HS-27A (cell line): Measurements from ENCODE around the gene TTR.

Experiments
- DNase-seq: peaks from one replicate; pipeline ENCODE4 v3.0.0-alpha.2; 2012; ENCODE audit warnings: low read depth, missing footprints

The TTR gene

DNA sequence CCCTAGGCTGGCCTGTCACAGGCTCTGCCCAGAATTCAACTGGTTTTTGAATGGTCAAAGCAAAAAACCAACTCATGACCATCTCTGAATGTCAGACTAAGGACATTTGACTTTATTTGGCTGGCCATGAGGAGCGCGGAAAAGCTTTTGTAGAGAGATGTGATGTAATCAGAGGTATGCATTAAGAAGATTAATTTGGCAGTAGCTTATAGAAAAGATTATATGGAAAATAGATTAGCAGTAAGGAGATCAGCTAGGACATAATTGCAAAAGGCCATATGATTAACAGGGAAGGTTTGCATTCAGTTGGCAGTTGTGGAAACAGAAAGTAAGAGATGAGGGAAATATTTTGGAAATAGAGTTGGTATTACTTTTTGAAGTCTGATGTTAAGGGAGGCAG lies 12.3 kb upstream of the TTR start:
- no peak for DNase-seq

DNA sequence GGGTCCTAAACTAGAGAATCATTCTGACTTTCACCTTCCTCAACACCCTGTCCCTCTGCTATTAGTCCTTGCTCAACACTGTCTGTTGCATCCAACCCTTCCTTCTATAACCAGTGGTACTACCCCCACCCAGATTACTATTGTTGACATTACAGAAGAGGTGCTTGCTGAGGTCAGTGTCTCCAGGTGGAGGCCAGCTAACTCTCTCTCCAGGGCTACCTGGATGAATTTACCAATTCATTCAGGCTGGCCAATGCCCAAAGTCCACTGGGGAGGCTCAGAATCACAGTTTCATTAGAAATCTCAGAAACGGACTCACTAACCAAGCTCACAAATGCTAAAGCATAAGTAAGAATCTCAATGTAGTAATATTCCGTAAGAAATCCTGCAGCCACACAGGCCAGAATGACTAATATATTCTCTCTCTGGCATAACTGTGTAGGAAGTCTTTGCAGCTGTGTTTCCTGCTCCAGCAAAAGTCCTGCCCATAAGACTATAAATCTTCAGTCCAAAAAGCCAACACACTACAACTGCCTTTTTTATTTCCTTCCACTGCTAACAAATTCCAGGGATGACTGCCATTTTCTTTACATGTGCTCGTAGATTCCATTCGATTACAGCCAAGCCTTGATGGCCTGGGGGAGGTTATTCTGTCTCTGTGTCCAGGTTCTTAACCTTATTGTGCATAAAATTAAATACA lies 10.0 kb upstream of the TTR start:
- no peak for DNase-seq

GRCh38 chr18:31583185-31583854 lies 8.4 kb upstream of the TTR start:
- DNase-seq, result no peak

GRCh38 chr18:31585991-31586390 lies 5.7 kb upstream of the TTR start:
- DNase-seq, result no peak

GRCh38 chr18:31586616-31587015 lies 5.1 kb upstream of the TTR start:
- DNase-seq, result no peak

DNA sequence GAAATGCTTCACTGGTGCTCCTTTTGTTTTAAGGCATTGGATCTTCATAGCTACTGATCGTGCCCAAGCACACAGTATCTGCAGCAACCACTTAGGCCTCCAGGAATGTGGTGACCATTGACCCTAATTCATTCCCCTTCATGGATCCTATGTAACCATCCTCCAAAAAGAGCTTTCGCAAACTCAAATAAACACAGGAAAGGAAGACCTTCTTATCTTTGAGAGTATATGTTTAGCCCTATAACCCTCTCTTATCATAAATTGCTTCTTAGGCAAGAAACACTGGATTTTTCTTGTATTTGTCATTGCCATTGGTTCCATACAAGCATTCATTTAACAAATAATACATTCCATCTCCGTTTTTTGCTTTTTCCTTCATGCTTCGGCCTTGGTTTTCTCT lies 4.1 kb upstream of the TTR start:
- no peak for DNase-seq

DNA sequence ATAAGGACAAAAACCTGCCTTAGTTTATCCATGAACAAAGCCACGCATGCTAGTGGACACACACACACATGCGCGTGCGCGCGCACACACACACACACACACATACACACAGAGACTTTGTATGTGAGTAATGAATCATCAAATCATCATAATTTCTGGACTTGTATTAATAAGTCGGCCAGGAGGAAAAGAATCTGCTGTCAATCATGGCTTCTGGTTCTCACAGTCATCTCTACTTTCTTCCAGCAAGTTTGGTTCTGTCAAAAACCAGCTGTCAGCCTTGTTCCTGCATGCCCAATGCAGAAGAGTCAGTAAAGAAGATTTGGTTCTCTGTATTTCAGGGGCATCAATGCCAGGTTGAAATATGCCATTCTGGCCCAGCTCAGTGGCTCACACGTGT lies 1.1 kb upstream of the TTR start:
- DNase-seq, result no peak

- DNase-seq, result no peak
Observed at GRCh38 chr18:31591113-31591512, 564 bp upstream of the TTR start.

DNA sequence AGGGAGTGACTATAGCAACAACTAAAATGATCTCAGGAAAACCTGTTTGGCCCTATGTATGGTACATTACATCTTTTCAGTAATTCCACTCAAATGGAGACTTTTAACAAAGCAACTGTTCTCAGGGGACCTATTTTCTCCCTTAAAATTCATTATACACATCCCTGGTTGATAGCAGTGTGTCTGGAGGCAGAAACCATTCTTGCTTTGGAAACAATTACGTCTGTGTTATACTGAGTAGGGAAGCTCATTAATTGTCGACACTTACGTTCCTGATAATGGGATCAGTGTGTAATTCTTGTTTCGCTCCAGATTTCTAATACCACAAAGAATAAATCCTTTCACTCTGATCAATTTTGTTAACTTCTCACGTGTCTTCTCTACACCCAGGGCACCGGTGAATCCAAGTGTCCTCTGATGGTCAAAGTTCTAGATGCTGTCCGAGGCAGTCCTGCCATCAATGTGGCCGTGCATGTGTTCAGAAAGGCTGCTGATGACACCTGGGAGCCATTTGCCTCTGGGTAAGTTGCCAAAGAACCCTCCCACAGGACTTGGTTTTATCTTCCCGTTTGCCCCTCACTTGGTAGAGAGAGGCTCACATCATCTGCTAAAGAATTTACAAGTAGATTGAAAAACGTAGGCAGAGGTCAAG lies 955 bp downstream of the TTR start:
- DNase-seq, result no peak

DNA sequence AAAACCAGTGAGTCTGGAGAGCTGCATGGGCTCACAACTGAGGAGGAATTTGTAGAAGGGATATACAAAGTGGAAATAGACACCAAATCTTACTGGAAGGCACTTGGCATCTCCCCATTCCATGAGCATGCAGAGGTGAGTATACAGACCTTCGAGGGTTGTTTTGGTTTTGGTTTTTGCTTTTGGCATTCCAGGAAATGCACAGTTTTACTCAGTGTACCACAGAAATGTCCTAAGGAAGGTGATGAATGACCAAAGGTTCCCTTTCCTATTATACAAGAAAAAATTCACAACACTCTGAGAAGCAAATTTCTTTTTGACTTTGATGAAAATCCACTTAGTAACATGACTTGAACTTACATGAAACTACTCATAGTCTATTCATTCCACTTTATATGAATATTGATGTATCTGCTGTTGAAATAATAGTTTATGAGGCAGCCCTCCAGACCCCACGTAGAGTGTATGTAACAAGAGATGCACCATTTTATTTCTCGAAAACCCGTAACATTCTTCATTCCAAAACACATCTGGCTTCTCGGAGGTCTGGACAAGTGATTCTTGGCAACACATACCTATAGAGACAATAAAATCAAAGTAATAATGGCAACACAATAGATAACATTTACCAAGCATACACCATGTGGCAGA lies 3.6 kb downstream of the TTR start:
- no peak for DNase-seq

DNA sequence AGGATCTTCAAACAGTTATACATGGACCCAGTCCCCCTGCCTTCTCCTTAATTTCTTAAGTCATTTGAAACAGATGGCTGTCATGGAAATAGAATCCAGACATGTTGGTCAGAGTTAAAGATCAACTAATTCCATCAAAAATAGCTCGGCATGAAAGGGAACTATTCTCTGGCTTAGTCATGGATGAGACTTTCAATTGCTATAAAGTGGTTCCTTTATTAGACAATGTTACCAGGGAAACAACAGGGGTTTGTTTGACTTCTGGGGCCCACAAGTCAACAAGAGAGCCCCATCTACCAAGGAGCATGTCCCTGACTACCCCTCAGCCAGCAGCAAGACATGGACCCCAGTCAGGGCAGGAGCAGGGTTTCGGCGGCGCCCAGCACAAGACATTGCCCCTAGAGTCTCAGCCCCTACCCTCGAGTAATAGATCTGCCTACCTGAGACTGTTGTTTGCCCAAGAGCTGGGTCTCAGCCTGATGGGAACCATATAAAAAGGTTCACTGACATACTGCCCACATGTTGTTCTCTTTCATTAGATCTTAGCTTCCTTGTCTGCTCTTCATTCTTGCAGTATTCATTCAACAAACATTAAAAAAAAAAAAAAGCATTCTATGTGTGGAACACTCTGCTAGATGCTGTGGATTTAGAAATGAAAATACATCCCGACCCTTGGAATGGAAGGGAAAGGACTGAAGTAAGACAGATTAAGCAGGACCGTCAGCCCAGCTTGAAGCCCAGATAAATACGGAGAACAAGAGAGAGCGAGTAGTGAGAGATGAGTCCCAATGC lies 4.6 kb downstream of the TTR start:
- DNase-seq, result no peak

DNA sequence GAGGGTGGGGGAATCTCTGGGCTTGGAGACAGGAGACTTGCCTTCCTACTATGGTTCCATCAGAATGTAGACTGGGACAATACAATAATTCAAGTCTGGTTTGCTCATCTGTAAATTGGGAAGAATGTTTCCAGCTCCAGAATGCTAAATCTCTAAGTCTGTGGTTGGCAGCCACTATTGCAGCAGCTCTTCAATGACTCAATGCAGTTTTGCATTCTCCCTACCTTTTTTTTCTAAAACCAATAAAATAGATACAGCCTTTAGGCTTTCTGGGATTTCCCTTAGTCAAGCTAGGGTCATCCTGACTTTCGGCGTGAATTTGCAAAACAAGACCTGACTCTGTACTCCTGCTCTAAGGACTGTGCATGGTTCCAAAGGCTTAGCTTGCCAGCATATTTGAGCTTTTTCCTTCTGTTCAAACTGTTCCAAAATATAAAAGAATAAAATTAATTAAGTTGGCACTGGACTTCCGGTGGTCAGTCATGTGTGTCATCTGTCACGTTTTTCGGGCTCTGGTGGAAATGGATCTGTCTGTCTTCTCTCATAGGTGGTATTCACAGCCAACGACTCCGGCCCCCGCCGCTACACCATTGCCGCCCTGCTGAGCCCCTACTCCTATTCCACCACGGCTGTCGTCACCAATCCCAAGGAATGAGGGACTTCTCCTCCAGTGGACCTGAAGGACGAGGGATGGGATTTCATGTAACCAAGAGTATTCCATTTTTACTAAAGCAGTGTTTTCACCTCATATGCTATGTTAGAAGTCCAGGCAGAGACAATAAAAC lies 6.5 kb downstream of the TTR start:
- no peak for DNase-seq

GRCh38 chr18:31603315-31603714 lies 11.6 kb downstream of the TTR start:
- DNase-seq, result no peak

DNA sequence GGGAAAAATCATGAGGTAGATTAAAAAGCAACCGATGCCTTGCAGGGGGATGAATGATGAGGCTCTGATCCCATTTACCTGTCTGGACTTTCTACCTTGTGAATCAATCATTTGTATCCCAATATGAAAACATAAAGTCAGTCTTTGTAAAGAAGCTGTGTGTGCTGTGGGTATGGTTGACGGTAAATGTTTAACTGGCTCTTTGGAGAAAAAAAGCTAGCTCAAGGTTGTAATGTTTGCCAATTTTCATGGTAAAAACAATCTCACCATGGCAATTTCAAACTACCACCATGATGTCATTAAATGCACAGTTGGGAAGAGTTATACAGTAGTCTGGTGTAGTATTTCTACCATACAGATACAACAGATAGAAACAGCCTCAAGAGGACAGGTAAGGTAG lies 14.6 kb downstream of the TTR start:
- DNase-seq, result no peak

DNA sequence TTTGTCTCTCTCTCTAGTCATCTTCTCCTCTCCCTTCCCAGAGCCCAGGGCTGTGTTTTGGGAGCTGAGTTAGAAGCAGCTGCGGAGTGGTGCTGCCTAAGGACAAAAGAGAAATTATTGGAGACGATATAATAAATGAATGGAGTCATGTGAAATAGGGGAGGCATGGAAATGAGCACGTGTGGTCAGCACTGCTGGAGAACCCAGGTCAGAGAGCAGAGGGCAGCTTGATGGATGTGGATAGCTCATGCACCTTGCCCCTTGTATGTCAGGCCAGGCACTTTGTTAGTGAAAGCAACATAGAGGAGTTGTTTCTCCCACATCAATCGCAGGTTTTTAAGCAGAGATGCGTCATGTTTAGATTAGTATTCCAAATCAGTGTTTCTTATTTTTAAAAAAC lies 15.7 kb downstream of the TTR start:
- no peak for DNase-seq

GRCh38 chr18:31609886-31610285 lies 18.2 kb downstream of the TTR start:
- DNase-seq, result no peak

DNA sequence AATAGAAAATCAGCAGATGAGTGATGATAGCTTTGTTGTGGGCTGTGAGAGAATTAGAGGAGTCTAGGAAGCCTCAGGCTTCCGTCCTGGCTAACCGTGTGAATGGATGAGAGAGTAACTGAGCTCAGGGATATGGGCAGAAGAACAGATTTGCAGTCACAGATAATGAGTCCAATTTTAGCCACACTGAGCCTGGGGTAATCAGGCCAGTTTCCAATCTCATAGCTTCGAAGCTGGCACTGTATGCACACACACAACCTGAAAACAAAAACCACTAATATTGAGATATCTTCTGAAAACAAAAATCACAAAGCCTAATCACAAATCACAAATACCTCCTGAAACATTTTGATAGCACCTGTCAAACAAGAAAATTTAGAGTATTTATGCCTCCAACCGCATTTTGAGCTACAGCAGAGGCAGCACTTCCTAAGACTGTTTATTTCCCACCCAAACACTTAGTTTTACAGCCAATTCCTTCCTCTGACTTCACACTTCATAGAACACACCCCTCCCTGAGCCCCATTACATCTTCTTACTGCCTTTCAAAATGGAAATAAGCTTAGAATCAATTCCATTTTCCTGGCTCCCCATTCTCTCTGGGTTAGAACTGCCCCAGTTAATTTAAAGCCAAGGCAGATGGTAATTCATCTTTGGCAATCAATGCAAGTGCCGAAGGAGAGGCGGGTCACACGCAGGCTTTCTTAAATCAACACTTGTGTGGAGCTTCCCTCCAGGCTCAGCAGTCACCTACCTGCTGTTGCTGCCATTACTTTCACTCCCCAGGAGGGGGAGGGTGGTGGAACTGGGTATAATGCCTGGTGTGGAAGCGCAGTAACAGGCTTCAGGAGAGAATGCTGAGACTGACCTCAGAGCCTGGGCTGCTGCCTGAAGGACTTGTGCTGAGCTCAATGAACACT lies 18.9 kb downstream of the TTR start:
- DNase-seq, result no peak

- DNase-seq, result no peak
Observed at GRCh38 chr18:31611511-31611910, 19.8 kb downstream of the TTR start.

DNA sequence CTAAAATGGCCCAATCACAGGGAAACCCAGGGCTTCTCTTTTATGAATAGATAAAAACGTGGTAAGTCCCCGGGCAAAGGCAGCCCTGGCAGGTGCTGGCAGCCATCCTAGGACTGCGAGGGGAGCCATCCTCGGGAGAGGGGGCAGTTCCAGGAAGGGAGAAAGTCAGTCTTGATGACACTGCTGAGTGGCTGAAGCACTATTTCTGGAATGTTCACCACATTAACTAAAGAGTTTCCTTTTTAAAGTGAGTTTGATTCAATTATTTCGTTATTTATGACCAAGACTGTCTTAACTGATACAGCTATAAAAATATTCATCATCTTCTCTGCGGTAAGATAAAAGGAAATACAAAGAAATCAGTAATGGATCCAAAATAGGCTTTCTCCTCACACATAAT lies 20.4 kb downstream of the TTR start:
- DNase-seq, result no peak

- no peak for DNase-seq
Observed at GRCh38 chr18:31614044-31614443, 22.4 kb downstream of the TTR start.
